Ectodermal cell (in vitro differentiated cells): Measurements from ENCODE around the gene QSOX1. TPM values are rescaled to one million over a fixed set of nuclear protein-coding genes. Genes with fewer than 3 reads are reported as not detected.
A peak's percentile ranks its signal among the peaks of the same experiment; 100 is the strongest.

Experiments used
- H3K27ac ChIP-seq: 2 replicates; pipeline ENCODE4 v1.7.0; 2013; ENCODE audit warnings: mild to moderate bottlenecking, low read depth, low read length; ENCODE audit not compliant: insufficient read depth, poor library complexity, severe bottlenecking
- H3K27me3 ChIP-seq: 2 replicates; pipeline ENCODE4 v1.7.0; 2013; ENCODE audit warnings: mild to moderate bottlenecking, low read length; ENCODE audit not compliant: insufficient read depth, control insufficient read depth, poor library complexity, severe bottlenecking
- H3K36me3 ChIP-seq: one replicate; pipeline ENCODE4 v1.7.0; 2013; ENCODE audit warnings: low read length; ENCODE audit not compliant: control insufficient read depth, insufficient read depth
- H3K4me1 ChIP-seq: one replicate; pipeline ENCODE4 v1.7.0; 2013; ENCODE audit warnings: low read length; ENCODE audit not compliant: control insufficient read depth, insufficient read depth
- H3K4me3 ChIP-seq: 2 replicates; pipeline ENCODE4 v1.7.0; 2013; ENCODE audit warnings: low read depth, low read length, control low read depth; ENCODE audit not compliant: insufficient read depth
- H3K9me3 ChIP-seq: 2 replicates; pipeline ENCODE4 v1.7.0; 2013; ENCODE audit warnings: mild to moderate bottlenecking, low read length, moderate library complexity; ENCODE audit not compliant: control insufficient read depth
- WGBS, 2 experiments: methylation state at CpG; one replicate each; pipeline ENCODE4 v1.1.7; 2013; ENCODE audit warnings: missing lambda C conversion rate in 2 of 2; 5-methylcytosine and 5-hydroxymethylcytosine counted together
- polyA plus RNA-seq, 4 experiments: library from polyadenylated mRNA; stranded (reverse); fragments of 50-300 nt; gene quantifications; one replicate each; pipeline ENCODE4 v1.2.3, GENCODE V29; 2013

Gene QSOX1
- polyA plus RNA-seq (2013, experiment 1 of 4): 53.5 TPM
- 56.6 TPM for polyA plus RNA-seq (2013, experiment 2 of 4)
- polyA plus RNA-seq (2013, experiment 3 of 4): 37.8 TPM
- polyA plus RNA-seq (2013, experiment 4 of 4): 40.8 TPM

DNA sequence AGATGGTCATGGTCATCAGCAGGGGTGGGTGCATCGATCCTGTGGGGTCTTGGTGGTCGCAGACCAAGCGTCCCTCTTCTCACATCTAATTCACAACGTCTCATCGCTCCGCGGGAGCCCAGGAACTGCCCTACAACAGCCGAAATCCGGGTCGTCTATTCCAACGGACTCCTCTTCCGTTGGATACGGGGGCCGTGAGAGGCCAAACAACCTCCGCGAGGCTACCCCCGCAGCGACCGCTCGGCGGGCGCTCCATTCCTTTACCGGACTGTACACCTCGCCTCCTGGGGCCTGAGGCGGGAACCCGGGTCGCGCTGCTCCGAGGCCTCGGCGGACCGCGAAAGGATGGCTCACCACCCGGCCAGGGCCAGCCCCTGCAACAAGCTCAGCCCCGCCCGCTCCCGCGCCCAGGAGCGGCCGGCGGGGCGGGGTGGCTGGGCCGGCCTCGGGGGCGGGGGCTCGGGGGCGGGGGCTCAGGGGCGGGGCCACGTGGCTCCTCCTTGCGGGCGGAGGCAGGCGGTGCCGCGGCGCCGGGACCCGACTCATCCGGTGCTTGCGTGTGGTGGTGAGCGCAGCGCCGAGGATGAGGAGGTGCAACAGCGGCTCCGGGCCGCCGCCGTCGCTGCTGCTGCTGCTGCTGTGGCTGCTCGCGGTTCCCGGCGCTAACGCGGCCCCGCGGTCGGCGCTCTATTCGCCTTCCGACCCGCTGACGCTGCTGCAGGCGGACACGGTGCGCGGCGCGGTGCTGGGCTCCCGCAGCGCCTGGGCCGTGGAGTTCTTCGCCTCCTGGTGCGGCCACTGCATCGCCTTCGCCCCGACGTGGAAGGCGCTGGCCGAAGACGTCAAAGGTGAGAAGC, at the start of gene QSOX1:
Gene QSOX1 (plus strand): TSS at position 545 of the 857 bp plus-strand sequence. CDS start 39 bp downstream, at position 584.
- H3K27ac ChIP-seq: no peak within 1 kb of the TSS
- no peaks in the 10 kb centered on the region for H3K9me3 ChIP-seq
- 0% methylated on average over 100 of the region's 100 CpGs for WGBS, 2 experiments
- H3K36me3 ChIP-seq: no peaks in the 10 kb centered on the region
- no peaks in the 10 kb centered on the region for H3K4me1 ChIP-seq
- H3K27me3 ChIP-seq: peaks cover 38% of the 10 kb centered on the region
- peak within 1 kb of the TSS; percentile 76 for H3K4me3 ChIP-seq

DNA sequence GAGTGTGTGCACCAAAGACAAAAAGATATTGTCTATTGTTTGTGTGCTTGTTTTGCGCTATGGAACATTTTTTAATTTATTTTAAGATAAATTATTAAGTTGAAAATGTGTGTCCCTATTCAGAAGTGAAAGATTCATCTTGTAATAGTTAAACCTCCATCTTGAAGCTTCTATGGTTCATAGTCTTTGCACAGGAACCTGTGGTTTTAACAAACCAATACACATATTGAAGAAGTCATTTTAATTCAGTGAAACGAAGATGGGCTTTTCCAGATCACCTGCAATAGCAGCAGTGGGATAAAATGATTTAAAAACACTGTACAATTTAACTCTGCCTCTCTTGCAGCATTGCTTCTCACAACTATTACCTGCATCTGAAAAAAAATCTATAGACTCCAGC, 42.6 kb upstream of the QSOX1 start:
- WGBS, 2 experiments: 98 to 100% methylated on average over 2 of the region's 2 CpGs
- Histone ChIP-seq H3K4me1 (no peaks in the 10 kb centered on the region), H3K27ac (no peak overlapping the region), H3K4me3 (no peak overlapping the region), H3K27me3 (no peaks in the 10 kb centered on the region), H3K36me3 (peaks cover 20% of the 10 kb centered on the region), H3K9me3 (no peaks in the 10 kb centered on the region)

GRCh38 chr1:180112984-180113647, 41.6 kb upstream of the QSOX1 start:
- WGBS, 2 experiments: 83 to 97% methylated on average over 1 to 2 of the region's 2 CpGs
- Histone ChIP-seq H3K4me3 (no peak overlapping the region), H3K27me3 (no peaks in the 10 kb centered on the region), H3K36me3 (peaks cover 20% of the 10 kb centered on the region), H3K4me1 (no peaks in the 10 kb centered on the region), H3K9me3 (no peaks in the 10 kb centered on the region), H3K27ac (no peak overlapping the region)

- no peaks in the 10 kb centered on the region for H3K4me1 ChIP-seq
- no peaks in the 10 kb centered on the region for H3K9me3 ChIP-seq
- peaks cover 20% of the 10 kb centered on the region for H3K36me3 ChIP-seq
- H3K27ac ChIP-seq: no peak overlapping the region
- no peaks in the 10 kb centered on the region for H3K27me3 ChIP-seq
- WGBS, 2 experiments: 91 to 95% methylated on average over 3 to 4 of the region's 4 CpGs
- no peak overlapping the region for H3K4me3 ChIP-seq
These were observed 40.2 kb upstream of the QSOX1 start for GRCh38 chr1:180114396-180114945.

- 94% methylated on average over 14 of the region's 14 CpGs for WGBS, 2 experiments
- Histone ChIP-seq H3K36me3 (peaks cover 5% of the 10 kb centered on the region), H3K4me3 (no peak overlapping the region), H3K27me3 (no peaks in the 10 kb centered on the region), H3K4me1 (no peaks in the 10 kb centered on the region), H3K27ac (no peak overlapping the region), H3K9me3 (no peaks in the 10 kb centered on the region)
These were observed 37.5 kb upstream of the QSOX1 start for GRCh38 chr1:180116964-180117763.

- 97 to 98% methylated on average over 2 of the region's 2 CpGs for WGBS, 2 experiments
- Histone ChIP-seq H3K36me3 (peaks cover 2% of the 10 kb centered on the region), H3K27ac (no peak overlapping the region), H3K9me3 (no peaks in the 10 kb centered on the region), H3K27me3 (no peaks in the 10 kb centered on the region), H3K4me3 (no peak overlapping the region), H3K4me1 (no peaks in the 10 kb centered on the region)
These were observed 36.9 kb upstream of the QSOX1 start for GRCh38 chr1:180117764-180118116.

GRCh38 chr1:180119837-180120236, 34.8 kb upstream of the QSOX1 start:
- no peaks in the 10 kb centered on the region for H3K4me1 ChIP-seq
- H3K36me3 ChIP-seq: no peaks in the 10 kb centered on the region
- no peaks in the 10 kb centered on the region for H3K27me3 ChIP-seq
- 93 to 100% methylated on average over 1 to 2 of the region's 2 CpGs for WGBS, 2 experiments
- H3K9me3 ChIP-seq: no peaks in the 10 kb centered on the region
- no peak overlapping the region for H3K27ac ChIP-seq
- no peak overlapping the region for H3K4me3 ChIP-seq

- WGBS, 2 experiments: 94 to 96% methylated on average over 4 of the region's 4 CpGs
- H3K27me3 ChIP-seq: no peaks in the 10 kb centered on the region
- H3K4me3 ChIP-seq: no peak overlapping the region
- H3K9me3 ChIP-seq: no peaks in the 10 kb centered on the region
- no peaks in the 10 kb centered on the region for H3K36me3 ChIP-seq
- no peak overlapping the region for H3K27ac ChIP-seq
- H3K4me1 ChIP-seq: no peaks in the 10 kb centered on the region
These were observed 31.2 kb upstream of the QSOX1 start for GRCh38 chr1:180123463-180123936.

GRCh38 chr1:180130651-180131050, 24.0 kb upstream of the QSOX1 start:
- Histone ChIP-seq H3K4me1 (no peaks in the 10 kb centered on the region), H3K36me3 (no peaks in the 10 kb centered on the region), H3K4me3 (no peak overlapping the region), H3K9me3 (no peaks in the 10 kb centered on the region), H3K27me3 (no peaks in the 10 kb centered on the region), H3K27ac (no peak overlapping the region)
- 84 to 96% methylated on average over 2 of the region's 2 CpGs for WGBS, 2 experiments
